NCI-H1105 treated with DMSO at 0.1 percent for 48 hours (cell line): ENCODE results near the gene NHERF1.

Source experiments
- DNase-seq: peaks from one replicate; lab custom pipeline; 2025; lab: John Stamatoyannopoulos, UW

The NHERF1 gene

DNA sequence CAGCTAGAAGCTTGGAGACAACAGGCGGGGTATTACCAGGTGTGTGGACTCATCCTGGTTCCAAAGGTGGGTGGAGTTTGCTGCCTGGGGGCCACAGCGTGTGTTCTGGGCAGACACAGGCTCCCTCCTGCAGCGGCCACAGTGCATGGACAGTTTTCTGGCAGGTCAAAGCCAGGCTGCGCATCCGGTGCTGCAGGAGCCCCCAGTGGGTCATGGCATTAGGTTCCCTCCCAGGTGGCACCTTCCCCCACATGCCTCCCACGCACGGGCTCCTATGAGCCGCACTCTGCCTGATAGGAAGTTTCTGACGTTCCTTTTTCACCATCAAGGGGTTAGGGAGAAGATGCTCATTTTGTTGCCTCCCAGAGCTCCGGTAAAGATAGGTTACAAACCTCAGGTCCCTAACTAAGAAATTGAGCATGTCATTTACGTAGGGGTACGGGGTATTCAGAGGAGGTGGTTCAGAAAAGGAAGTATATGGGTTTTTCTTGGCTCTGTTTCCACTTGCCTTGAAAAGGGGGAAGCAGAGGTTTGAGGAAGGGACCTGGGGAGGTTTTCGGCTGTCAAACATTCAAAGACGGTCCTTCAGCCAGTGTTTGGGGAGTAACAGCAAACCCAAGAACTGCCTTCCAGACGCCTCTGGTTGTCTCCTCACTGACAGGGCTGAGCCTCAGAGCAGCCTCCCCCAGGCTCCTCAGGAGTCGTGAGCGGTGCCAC, 60.4 kb downstream of the NHERF1 start:
- DNase-seq, result no peak

- no peak for DNase-seq
These were observed 62.5 kb downstream of the NHERF1 start for GRCh38 chr17:74810699-74811485.

DNA sequence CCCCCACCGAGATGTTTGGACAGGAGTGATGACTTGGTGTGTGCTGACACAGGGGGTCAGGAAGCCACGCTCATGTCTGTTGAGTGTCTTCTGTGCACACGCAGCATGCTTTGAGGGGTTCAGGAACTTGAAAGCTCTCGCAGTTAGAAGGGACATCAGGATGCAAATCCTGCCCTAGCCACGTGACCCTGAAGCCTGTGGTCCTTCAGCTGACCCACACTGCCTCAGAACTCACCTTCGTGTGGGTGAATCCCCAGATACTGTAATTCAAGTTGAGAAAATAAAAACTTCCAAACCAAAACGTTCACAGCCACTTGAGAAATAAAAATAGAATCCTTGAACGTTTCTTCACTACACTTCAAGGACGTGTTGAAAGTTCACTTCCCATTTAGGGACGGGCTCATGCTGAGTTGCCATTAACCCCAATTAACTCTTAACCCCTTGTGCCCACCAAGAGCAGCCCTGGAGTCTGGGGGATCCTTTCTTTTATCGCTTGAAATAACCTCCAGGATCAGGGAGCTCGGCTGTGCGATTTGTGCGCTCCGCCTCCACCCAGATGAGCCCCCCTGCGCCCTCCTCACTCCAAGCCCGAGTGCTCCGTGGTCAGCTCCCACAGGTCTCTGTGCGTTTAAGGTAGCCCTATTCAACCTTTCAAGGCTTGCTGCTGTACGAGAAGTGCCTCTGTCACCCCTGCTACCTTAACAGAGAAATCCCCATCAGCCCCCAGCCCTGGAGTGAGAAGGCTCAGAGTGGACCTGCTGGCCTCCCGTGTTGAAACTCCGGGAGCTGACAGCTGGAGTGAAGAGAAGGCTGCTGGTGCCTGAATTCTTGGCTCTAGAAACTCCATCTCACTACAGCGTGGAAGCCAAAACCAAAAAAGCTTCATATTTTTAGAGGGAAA, 63.9 kb downstream of the NHERF1 start:
- DNase-seq, result no peak

DNA sequence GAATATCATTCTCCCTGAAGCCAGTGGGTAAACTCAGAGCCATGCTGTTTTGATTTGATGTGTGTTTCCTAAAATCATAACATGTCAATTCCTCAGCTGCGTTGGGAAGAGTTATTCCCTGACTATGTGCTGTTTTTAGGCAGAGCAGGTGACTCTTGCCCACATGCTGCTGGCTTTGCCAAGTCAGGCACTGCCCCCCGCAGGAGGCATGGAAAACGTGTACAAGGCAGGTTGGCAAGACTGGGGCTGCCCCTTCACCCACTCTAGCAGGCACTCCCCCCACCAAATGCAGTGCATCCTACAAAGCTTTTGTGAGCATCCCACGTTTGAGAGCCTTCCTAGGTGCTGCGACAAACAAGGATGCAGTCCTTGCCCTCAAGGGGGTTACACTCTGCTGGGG, 66.0 kb downstream of the NHERF1 start:
- DNase-seq, result no peak

- no peak for DNase-seq
These were observed 66.6 kb downstream of the NHERF1 start for GRCh38 chr17:74815067-74815466.

DNA sequence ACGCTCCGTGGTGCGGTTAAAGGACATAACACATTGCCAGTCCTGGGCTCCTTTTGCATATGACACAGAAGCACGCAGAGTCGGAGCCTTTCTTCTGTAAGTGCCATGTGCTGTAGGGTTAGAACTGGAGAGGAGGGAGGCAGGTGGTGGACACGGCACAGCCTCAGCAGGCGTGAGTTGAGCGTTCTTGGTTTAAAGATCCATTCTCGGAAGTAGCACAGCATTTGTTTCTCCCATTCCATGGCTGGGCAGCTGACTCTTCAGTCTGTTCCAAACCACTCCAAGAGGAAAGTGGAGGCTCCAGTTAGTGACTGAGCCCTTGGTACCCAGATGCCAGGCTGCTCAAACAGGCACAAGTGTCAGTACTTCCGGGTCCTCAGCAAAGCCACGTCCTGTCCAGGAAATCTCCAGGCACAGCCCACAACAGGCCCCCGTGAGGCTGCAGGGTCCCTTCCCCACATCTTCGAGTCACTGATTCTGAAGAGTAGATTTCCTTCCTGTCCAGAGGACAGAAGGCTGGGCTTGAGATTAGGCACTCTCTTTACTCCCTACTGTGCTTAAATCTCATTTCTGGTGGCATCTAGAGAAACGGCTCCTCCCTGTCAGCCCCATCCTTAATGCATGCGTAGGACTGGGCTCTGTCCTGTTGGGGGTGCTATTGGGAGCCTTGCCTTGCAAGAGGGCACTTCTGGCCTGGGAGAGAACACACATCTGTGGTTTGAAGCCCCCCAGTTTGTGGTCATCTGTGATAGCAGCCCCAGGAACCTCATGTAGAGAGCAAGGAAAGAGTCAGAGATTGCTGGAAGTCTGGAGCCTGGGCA, 67.3 kb downstream of the NHERF1 start:
- DNase-seq, result no peak

DNA sequence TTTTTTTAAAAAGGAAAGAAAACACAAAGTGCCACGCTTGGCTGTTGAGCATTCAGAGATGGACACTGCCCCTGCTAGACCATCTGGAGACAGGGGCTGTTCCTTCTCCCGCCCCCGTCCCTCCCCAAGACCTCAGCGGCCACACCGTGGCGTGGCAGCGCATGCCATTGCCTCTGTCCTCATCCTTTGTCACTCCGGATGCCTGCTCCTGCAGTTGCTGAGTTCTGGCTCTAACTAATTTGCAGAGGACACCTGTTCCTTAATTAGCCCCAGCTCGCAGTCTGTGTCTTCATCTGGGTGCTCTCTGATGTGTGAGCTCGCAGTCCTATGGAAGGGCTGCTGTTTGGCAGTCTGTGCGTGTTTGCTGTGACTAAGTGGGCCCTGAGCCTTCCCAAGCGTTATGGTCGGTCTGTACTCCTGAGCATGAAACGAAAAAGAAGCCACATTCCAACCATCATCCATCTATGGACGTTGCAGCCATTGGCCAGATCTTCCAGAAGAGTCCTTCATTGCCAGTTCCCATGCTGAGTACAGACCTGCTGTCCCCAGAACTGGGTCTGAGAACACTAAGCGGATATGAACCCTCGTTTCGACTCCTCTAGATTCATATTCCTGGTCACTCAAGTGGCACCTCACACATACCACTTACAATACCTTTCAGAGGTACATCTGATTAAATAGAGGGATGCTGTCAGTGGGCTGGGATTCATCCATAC, 68.6 kb downstream of the NHERF1 start:
- no peak for DNase-seq

GRCh38 chr17:74818291-74818938, 70.0 kb downstream of the NHERF1 start:
- DNase-seq, result no peak
